ENCODE results near the gene CCL21.

Gene CCL21

DNA sequence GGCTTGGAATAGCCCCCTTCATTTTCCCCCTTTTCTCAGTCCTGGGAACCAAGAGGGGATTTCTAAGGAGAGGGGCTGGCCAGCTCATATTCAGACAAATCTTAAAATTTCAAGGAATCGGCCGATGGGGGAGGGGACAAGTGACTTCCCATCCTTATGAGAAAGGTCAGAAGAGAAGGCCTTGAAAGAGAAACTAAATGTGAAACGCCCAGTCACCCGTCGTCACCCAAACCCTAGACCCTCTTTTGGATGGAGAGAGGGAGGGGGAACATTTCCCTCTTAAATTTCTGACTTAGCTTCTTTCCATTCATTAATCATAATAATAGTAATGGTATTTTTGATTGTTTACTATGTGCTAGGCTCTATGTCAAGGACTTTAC lies 18.0 kb downstream of the CCL21 start:
- TF ChIP-seq RAD21 (IDR thresholded peaks at IDR 0.05; ENCODE audit: low read depth) (no peak), EGR1 (IDR thresholded peaks at IDR 0.05) (no peak), TCF12 (IDR thresholded peaks at IDR 0.05; ENCODE audit: low read depth) (no peak), NFIC (IDR thresholded peaks at IDR 0.05) (no peak), CEBPB (IDR thresholded peaks at IDR 0.05) (no peak), REST (IDR thresholded peaks at IDR 0.05; ENCODE audit: low read depth) (no peak), TAF1 (IDR thresholded peaks at IDR 0.05; ENCODE audit: low read depth) (no peak), CREB1 (IDR thresholded peaks at IDR 0.05; ENCODE audit: low read depth) (no peak), FOXM1 (IDR thresholded peaks at IDR 0.05; ENCODE audit: borderline replicate concordance, low read depth) (no peak)

DNA sequence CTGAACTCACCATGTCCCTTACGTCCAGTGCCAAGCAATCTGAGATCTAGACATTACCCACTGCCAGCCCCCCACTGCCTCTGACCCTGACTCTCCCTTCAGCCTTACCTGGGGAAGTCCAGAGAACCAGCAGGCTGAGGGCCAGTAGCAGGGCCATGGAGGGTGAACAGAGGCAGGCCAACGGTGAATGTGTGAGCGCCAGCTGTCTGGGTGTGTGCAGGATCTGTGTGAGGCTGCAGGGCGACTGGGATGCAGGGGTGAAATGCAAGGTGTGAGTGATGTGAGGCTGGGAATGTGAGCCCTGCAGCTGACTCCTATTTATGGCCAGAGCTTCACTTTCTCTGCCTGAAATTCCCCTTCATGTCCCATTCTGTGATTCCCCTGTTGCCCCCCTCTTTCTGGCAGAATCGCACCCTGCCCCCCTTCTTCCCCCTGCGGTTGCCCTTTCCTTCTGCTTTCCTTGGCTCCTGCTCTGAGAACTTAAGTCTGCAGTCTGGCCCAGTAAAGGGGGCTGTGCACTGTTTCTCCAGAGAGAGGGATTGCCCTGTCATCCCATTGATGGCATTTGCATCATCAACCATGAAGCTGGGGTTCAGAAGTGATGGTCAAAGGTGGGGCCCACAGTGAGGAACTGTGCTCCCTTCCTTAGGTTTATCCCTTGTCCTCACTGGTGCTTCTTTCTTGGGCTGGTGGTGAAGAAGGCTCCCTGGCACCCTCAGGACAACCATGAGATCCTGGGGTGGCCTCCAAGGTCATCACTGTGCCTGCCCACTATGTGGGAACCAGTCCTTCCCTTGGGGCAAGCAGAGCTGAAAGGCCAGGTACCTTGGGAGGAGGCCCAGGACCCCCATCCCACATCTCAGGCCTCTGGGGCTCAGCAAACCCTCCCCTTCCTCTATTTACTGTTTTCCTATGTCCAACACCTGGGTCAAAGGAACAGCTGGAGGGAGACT lies 18.7 kb downstream of the CCL21 start, which contains the start of gene CCL19:
TSS of gene CCL19 (minus strand) at position 294 of the 953 bp plus-strand sequence. CDS start at position 157, 137 bp downstream.
- TF ChIP-seq EGR1 (IDR thresholded peaks at IDR 0.05), result no peak

DNA sequence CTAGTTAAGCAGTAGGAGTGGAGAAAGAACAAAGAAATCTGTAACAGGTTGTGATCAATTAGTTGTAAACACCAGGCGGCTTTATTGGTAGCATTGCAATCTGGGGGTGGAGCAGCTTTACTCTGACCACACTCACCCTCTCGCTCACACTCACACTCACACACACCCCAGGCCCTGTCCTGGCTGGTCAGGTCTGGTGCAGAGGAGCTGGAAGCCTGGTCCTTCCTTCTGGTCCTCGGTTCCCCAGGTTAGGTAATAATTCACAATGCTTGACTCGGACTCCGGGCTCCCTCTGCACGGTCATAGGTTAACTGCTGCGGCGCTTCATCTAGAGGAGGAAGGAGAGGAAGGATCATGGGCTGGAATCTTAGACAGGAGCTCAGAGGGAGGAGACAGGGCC lies 20.4 kb downstream of the CCL21 start:
- TF ChIP-seq USF1 (IDR thresholded peaks at IDR 0.05) (no peak), EP300 (IDR thresholded peaks at IDR 0.05; ENCODE audit: borderline replicate concordance) (no peak), EGR1 (IDR thresholded peaks at IDR 0.05) (no peak), NFIC (IDR thresholded peaks at IDR 0.05) (no peak), TAF1 (IDR thresholded peaks at IDR 0.05; ENCODE audit: low read depth) (no peak), TEAD4 (IDR thresholded peaks at IDR 0.05) (no peak), YY1 (IDR thresholded peaks at IDR 0.05; ENCODE audit: low read depth) (no peak), FOXM1 (IDR thresholded peaks at IDR 0.05; ENCODE audit: borderline replicate concordance, low read depth) (no peak), ZBTB7A (IDR thresholded peaks at IDR 0.05; ENCODE audit: low read depth) (no peak)
- TF ChIP-seq, protein P1, sequence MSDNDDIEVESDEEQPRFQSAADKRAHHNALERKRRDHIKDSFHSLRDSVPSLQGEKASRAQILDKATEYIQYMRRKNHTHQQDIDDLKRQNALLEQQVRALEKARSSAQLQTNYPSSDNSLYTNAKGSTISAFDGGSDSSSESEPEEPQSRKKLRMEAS (IDR thresholded peaks at IDR 0.05), result no peak

DNA sequence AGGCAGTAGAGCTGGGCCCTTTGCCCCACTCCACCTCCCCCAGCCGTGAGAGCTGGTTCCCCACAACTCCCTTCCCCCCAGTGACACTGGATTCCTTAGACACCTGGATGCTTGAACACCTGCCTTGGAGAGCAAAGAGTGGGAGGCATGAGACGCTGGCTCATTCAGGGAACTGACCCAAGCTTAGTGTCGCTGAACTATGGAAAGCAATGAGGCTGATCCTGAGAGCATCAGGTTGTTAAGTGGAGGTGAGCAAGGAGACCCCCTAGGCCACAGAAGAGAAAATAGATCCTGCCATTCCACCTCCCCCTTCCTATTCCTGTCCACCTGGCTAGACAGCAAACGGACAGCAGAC lies 20.8 kb downstream of the CCL21 start:
- TF ChIP-seq EGR1 (IDR thresholded peaks at IDR 0.05) (no peak), TAF1 (IDR thresholded peaks at IDR 0.05; ENCODE audit: low read depth) (no peak), RAD21 (IDR thresholded peaks at IDR 0.05; ENCODE audit: low read depth) (no peak)

- no peak for TF ChIP-seq EGR1 (IDR thresholded peaks at IDR 0.05)
- no peak for TF ChIP-seq ZBTB7A (IDR thresholded peaks at IDR 0.05; ENCODE audit: low read depth)
- no peak for TF ChIP-seq USF1 (IDR thresholded peaks at IDR 0.05)
- TF ChIP-seq FOXM1 (IDR thresholded peaks at IDR 0.05; ENCODE audit: borderline replicate concordance, low read depth), result no peak
- TF ChIP-seq EP300 (IDR thresholded peaks at IDR 0.05; ENCODE audit: borderline replicate concordance), result no peak
- TF ChIP-seq RAD21 (IDR thresholded peaks at IDR 0.05; ENCODE audit: low read depth), result no peak
- no peak for TF ChIP-seq TEAD4 (IDR thresholded peaks at IDR 0.05)
- no peak for TF ChIP-seq TAF1 (IDR thresholded peaks at IDR 0.05; ENCODE audit: low read depth)
- TF ChIP-seq, protein P1 (IDR thresholded peaks at IDR 0.05), result no peak
Observed at GRCh38 chr9:34688329-34689115, 21.4 kb downstream of the CCL21 start.

DNA sequence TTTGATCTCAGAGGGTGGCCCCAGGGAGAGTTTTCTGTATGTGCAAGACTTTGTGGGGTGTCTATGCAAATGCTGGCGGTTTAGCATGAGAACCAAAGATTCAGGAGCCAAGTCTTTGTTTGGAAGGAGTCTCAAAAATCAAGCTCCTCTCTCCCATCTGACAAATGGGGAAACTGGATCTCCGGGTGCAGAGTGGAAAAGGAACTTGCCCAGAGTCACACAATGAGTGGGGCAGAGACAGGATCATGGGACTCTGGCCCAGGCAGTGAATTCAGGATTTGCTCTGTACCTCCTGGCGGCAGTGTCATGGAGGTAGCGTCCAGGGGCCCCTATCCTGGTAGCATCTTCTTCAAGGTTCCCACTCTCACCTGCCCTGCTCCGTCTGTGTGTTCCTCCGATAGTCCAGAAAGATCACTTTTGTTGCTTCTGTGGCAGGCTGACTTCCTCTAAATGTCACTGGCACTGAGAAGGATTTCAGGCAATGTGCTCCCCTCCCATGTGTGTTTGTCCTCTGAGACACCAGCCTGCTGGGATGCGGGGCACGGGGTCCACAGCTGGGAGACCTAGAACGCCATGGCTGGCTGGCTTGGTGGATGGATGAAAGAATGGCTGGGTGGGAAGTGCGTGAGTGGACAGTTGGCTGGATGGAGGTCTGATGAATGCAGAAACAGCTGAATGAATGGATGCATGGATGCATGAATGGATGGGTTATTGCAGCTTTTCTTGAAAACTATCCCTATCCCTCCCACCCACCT lies 22.5 kb downstream of the CCL21 start:
- no peak for TF ChIP-seq TEAD4 (IDR thresholded peaks at IDR 0.05)
- no peak for TF ChIP-seq RAD21 (IDR thresholded peaks at IDR 0.05; ENCODE audit: low read depth)
- TF ChIP-seq CREB1 (IDR thresholded peaks at IDR 0.05; ENCODE audit: low read depth), result no peak
- no peak for TF ChIP-seq CEBPB (IDR thresholded peaks at IDR 0.05)
- no peak for TF ChIP-seq ZBTB7A (IDR thresholded peaks at IDR 0.05; ENCODE audit: low read depth)
- no peak for TF ChIP-seq USF1 (IDR thresholded peaks at IDR 0.05)
- TF ChIP-seq, protein P1 (IDR thresholded peaks at IDR 0.05), result no peak
- TF ChIP-seq TAF1 (IDR thresholded peaks at IDR 0.05; ENCODE audit: low read depth), result no peak
- TF ChIP-seq EP300 (IDR thresholded peaks at IDR 0.05; ENCODE audit: borderline replicate concordance), result no peak
- no peak for TF ChIP-seq NFIC (IDR thresholded peaks at IDR 0.05)
- no peak for TF ChIP-seq REST (IDR thresholded peaks at IDR 0.05; ENCODE audit: low read depth)
- no peak for TF ChIP-seq FOXM1 (IDR thresholded peaks at IDR 0.05; ENCODE audit: borderline replicate concordance, low read depth)
- no peak for TF ChIP-seq YY1 (IDR thresholded peaks at IDR 0.05; ENCODE audit: low read depth)
- no peak for TF ChIP-seq EGR1 (IDR thresholded peaks at IDR 0.05)
- TF ChIP-seq TCF12 (IDR thresholded peaks at IDR 0.05; ENCODE audit: low read depth), result no peak
